HG03280 (cell line): Measurements from ENCODE around the gene RMP24.

Source experiments
- ATAC-seq: cut with Tn5 transposase; IDR thresholded peaks from one replicate; pipeline ENCODE4 v1.9.1; 2021; ENCODE audit warnings: mild to moderate bottlenecking, moderate library complexity; ENCODE audit not compliant: unreplicated experiment

RMP24 gene

DNA sequence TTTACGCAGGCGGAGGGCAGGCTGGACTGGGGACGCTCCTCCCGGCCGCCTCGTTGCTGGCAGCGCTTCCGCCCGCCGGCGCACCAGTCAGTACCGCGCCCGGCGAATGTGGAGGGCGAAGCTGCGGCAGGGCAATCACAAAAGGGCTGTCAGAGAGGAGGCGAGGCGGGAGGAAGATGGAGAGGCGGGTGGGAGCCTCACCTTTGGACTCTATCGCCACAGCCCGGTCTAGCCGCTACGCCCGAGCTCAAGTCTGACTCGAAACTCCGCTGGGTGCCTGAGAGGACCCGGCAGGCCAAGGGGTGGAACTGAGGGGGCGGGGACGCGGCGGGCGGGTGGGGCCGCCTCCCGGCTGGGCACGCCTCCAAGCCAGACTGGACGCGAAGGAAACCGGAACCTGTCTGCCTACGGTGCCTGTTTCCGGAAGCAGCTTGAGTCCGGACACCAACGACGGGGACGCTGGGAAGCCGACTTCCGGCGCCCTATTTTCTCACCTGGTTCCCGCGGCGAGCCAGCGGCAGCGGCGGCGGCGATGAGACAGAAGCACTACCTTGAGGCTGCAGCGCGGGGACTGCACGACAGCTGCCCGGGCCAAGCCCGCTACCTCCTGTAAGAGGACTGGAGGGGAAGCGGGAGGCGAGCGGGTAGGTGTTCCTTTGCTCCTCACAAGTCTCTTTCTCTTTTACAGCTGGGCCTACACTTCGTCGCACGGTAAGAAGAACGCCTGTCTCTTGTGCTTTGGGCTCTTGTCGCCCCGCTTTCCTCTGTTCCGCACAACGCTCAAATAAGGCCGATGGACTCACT is at the start of gene RMP24:
RMP24 (plus strand) TSS at position 483 of the 804 bp plus-strand sequence.
- peak; percentile 96 for ATAC-seq

DNA sequence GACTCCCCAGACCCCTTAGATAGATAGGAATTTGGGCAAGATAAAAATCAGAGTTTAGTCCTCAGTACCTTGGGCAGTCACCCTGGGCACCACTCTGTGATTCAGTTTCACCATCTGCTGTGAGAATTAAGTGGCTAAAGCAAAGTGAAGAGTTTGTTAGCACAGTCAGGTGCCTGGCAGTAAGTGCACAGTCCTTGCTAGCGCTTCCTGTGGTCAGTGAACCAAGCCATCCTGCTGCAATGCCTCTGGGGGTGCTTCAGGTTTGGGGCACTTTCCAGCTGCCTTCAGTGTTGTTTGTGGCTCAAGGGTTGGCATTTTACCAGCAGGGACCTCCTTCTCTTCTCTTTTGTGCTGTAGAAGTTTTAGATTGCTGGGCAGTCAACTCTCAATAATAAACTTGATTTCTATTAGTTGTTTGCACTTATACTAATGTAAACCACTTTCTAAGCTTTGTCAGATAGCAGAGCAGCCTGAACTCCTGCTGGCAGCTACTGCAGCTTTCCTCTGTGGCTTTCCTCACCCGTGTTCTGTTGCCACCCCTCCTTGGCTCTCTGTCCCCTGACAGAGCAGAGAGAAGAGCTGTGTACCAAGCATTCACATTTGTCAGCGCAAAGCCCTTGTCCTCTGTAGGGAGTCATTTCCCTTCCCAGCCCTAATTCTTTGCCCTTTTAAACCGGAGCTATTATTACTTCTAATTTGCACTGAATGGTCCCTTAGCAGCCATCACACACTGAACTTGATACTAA is 48.4 kb upstream of the RMP24 start:
- ATAC-seq = no peak

GRCh38 chr18:35926884-35927283 is 45.6 kb upstream of the RMP24 start:
- ATAC-seq = no peak

DNA sequence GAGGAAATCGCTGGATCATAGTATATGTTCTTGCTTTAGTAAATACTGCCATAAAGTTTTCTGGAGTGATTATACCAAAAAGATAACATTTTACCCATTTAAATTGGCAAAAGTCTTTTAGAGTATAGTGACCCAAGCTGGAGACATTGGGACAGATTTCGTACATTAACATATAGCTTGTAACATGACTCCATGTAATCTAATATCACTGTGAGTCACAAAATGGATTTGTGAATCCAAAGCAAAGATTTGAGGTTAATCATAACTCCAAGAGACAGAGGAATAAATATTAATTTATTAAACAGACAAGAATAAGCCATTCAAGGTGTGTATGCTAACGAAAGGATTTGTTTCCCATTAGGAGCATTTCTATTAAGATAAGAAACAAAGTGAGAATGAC is 45.0 kb upstream of the RMP24 start:
- ATAC-seq = no peak

GRCh38 chr18:35933982-35934381 is 38.5 kb upstream of the RMP24 start:
- ATAC-seq = no peak

GRCh38 chr18:35934891-35935290 is 37.6 kb upstream of the RMP24 start:
- no peak for ATAC-seq

GRCh38 chr18:35935805-35936204 is 36.7 kb upstream of the RMP24 start:
- ATAC-seq = no peak

GRCh38 chr18:35936951-35937350 is 35.5 kb upstream of the RMP24 start:
- ATAC-seq = no peak

GRCh38 chr18:35938158-35938557 is 34.3 kb upstream of the RMP24 start:
- ATAC-seq = no peak

GRCh38 chr18:35938562-35938961 is 33.9 kb upstream of the RMP24 start:
- no peak for ATAC-seq

DNA sequence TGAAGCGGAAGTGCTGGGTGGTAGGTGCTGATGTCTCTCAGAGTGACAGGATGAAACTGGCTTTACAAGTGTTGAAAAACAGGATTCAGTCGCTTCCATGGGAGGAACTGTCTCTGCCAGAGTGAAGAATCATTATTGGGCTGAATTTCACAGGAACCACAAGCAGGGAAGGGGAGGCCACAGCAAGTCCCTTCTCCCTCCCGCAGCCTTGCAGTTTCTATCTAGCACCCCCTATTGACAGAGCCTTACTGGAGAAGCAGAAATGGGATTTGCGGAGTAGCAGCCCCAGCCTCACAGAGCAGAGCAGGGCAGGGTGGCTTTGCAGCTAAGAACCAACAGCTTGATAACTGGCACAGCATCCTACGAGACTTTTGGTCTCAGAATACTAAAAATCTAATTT is 33.3 kb upstream of the RMP24 start:
- no peak for ATAC-seq

DNA sequence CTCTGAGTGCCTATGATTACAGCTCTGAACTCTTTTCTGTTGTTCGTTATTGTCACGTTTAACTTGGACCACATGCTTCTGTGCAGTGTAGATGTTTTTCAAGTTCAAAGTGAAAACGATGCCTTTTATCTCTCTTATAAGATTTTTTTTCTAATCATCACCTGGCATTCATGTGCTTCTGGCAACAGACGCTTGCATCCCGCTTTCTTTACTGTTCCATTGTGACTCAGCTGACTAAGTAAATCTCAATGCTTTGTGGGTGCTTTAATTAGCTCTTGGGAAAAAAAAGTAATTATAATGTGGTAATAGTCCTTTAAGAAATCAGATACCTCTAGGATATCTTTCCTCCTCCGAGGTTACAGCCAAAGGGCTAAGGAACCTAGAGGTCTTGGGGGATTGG is 31.2 kb upstream of the RMP24 start:
- ATAC-seq = no peak

DNA sequence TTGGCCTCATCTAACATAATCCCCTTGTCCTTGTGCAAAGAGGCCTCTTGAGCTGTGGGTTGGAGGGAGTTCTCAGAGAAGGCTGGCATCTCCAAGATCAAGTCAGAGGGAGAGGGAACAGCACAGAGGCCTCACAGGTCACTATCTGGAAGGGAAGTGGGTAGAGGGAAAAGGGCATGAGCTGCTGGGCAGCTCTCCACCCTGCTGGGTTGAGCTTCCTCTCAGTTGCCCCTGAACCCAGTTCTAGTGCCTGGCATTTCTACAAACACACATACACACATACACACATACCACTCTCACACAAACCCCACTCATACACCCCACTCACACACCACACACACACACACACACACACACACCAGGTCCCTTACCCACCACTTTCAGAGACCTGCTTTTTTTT is 30.3 kb upstream of the RMP24 start:
- ATAC-seq = no peak

GRCh38 chr18:35942661-35943060 is 29.8 kb upstream of the RMP24 start:
- ATAC-seq = no peak

- ATAC-seq = no peak
These were observed 24.4 kb upstream of the RMP24 start for GRCh38 chr18:35948080-35948479.

DNA sequence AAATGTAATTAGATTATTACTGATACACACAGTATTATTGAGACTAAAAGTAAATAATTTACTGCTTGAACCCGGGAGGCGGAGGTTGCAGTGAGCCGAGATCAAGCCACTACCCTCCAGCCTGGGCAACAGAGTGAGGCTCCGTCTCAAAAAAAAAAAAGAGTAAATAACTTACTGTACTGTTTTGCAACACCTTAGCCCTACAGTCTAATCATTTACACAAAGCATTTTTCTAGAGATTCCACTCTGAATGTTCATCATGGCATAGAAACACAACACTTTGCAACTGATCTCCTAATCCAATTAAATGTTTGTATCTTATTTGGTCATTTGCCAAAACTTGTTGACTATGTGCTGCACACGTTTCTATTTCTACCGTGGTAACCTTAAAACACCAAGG is 23.4 kb upstream of the RMP24 start:
- ATAC-seq = no peak

DNA sequence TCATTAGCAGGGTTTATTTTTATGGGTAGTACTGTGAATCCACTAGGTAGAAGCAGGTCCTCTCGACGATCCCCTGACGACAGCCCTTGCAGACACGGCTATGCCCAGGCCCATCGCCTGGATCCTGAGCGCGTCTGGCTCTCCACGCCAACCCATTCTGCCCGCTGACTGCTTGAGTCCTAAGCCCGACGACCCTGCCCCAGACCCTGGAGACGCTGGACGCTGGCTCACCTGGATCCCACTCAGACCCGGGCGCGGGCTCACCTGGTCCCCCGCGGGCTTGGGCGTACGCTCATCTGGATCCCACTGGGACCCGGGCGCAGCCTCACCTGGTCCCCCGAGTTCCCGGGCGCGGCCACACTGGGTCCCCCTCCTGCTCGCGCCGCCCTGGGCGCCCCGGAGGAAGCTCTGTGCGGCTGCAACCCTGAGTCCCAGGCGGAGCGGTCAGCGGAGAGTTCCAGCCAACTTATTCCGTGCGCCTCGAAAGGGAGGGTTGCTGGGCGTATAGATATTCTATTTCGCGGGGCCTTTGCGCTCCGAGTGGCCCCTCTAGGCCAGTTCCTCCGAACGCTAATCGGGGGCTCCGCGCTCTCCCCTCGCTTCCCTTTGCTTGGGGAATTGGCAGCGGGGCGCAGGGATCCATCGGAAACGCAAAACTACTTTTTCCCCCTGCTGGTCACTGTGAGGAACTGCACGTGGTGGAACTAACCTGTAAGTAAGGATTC is 22.4 kb upstream of the RMP24 start:
- no peak for ATAC-seq

- ATAC-seq = no peak
These were observed 21.9 kb upstream of the RMP24 start for GRCh38 chr18:35950628-35950982.

DNA sequence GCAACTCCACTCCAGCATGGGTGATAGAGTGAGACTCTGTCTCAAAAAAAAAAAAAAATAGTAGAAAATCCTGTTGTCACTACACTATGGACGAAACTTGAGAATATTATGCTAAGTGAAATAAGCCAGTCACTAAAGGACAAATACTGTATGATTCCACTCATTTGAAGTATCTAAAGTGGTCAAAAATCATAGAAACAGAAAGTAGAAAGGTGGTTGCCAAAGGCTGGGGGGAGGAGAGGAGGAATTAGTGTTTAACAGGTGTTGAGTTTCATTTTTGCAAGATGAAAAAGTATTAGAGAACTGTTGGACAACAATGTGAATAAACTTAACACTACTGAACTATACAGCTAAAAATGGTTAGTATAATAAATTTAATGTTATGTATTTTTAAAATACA is 18.8 kb upstream of the RMP24 start:
- ATAC-seq = no peak

DNA sequence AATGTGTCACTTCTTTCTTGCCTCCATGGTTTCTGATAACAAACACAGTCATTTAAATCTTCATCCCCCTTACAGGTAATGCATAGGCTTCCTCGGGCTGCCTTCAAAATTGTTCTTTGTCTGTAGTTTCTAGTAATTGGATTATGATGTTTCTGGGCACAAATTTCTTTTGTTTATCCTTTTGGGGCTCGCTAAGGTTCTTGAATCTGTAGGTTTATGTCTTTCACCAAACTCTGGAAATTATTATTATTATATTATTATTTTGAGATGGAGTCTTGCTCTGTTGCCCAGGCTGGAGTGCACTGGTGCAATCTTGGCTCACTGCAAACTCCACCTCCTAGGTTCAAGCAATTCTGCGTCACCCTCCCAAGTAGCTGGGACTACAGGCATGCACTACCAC is 16.3 kb upstream of the RMP24 start:
- no peak for ATAC-seq

DNA sequence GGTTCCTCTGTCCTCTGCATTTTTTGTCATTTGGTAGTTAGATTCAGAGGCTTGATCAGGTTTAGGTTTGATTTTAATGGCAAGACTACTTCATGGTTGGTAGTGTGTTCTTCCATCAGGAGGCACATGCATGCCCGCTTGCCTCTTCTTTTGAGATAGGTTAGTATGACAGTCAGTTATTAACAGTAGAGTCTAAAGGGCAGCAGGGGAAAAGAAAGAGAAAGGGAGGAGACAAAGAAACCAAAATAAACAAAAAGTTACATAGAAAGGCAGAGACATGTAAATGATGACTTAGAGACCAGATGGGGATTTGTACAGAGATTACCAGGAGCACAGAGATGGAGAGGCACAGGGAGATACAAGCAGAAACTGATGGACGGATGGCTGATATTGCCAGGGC is 10.2 kb upstream of the RMP24 start:
- no peak for ATAC-seq

- no peak for ATAC-seq
These were observed 8.2 kb upstream of the RMP24 start for GRCh38 chr18:35964319-35964718.
